Measurements from ENCODE around the gene ALDH16A1. TPM values are rescaled to one million over a fixed set of nuclear protein-coding genes. Genes with fewer than 3 reads are reported as not detected.

The ALDH16A1 gene
- total RNA-seq, 1 experiment from 2014 or later, result 51.7 TPM

GRCh38 chr19:49462492-49462891 lies 9.5 kb downstream of the ALDH16A1 start:
- H3K27me3 Mint-ChIP-seq (ENCODE audit: low read depth), result no peaks in the 10 kb centered on the region
- H3K4me3 Mint-ChIP-seq, result no peak overlapping the region
- Histone ChIP-seq H3K79me1 (ENCODE audit: insufficient read depth, low read depth, low read length, poor library complexity, severe bottlenecking) (no peaks in the 10 kb centered on the region), H3K4me2 (ENCODE audit: insufficient read depth, insufficient read length, low read length) (no peak overlapping the region), H3K23me2 (ENCODE audit: insufficient read length, low read depth, low read length, poor library complexity, severe bottlenecking) (no peaks in the 10 kb centered on the region), H2BK5ac (ENCODE audit: insufficient read length, low read length) (no peak overlapping the region), H4K8ac (replicated peaks; ENCODE audit: insufficient read length, low read depth, low read length) (no peak overlapping the region), H3K27ac (ENCODE audit: insufficient read length, low read depth, low read length) (no peak overlapping the region), H3K79me2 (ENCODE audit: insufficient read depth, low read length) (no peaks in the 10 kb centered on the region), H2BK120ac (ENCODE audit: low read depth, low read length, poor library complexity, severe bottlenecking) (no peak overlapping the region), H2BK20ac (ENCODE audit: low read depth, low read length, poor library complexity, severe bottlenecking) (no peak overlapping the region), H3K4ac (ENCODE audit: low read depth, low read length) (no peak overlapping the region), H3K14ac (ENCODE audit: insufficient read depth, low read length) (no peak overlapping the region), H3K9me3 (ENCODE audit: control insufficient read depth, low read depth, low read length) (no peaks in the 10 kb centered on the region), H2AK5ac (ENCODE audit: insufficient read length, low read length) (no peak overlapping the region), H3K56ac (ENCODE audit: insufficient read length, low read depth, low read length) (no peak overlapping the region), H3K4me1 (ENCODE audit: insufficient read depth, low read length) (no peaks in the 10 kb centered on the region), H4K91ac (ENCODE audit: insufficient read length, low read depth, low read length) (no peak overlapping the region), H4K20me1 (ENCODE audit: control insufficient read depth, insufficient read depth, insufficient read length) (no peaks in the 10 kb centered on the region), H4K5ac (ENCODE audit: insufficient read length, low read depth, low read length) (no peak overlapping the region), H3K23ac (ENCODE audit: insufficient read length, low read depth, low read length) (no peak overlapping the region), H3K18ac (ENCODE audit: insufficient read length, low read depth, low read length) (no peak overlapping the region), H2BK15ac (ENCODE audit: low read depth, low read length) (no peak overlapping the region), H3K9ac (ENCODE audit: extremely low read depth, insufficient read length, low read length) (no peak overlapping the region), H3T11ph (ENCODE audit: low read length) (no peak overlapping the region), H2AFZ (ENCODE audit: low read length) (no peak overlapping the region), H2BK12ac (ENCODE audit: insufficient read length, low read depth, low read length) (no peak overlapping the region), H3K27me3 (ENCODE audit: insufficient read depth, low read length) (no peaks in the 10 kb centered on the region)
- H3K9me3 Mint-ChIP-seq, result no peaks in the 10 kb centered on the region
- no CpG with 5 or more reads among the region's 12 CpGs for WGBS (ENCODE audit: extremely low coverage, insufficient read length, low lambda C conversion rate)
- no peak for TF ChIP-seq CTCF (conservative IDR thresholded peaks at IDR 0.05)
- no peak for DNase-seq
- H3K4me1 Mint-ChIP-seq, result no peaks in the 10 kb centered on the region
- H3K36me3 Mint-ChIP-seq (ENCODE audit: insufficient read depth in 1 of 3, low read depth in 3 of 3), result peaks cover 14 to 31% (median 28%) of the 10 kb centered on the region in 3 experiments; a peak in 6 of 7 replicates
- H3K27ac Mint-ChIP-seq, result peak overlapping the region in 2 of 3 experiments; percentile 44 to 48; a peak in 1 of 7 replicates

All from H9 (cell line).